Ishikawa (cell line): ENCODE data around the gene UNC13A.

Experiments
- CEBPB ChIP-seq: IDR thresholded peaks from 2 replicates; pipeline ENCODE4 v1.6.1; 2012
- CREB1 ChIP-seq: IDR thresholded peaks from 2 replicates; pipeline ENCODE4 v1.6.1; 2012; ENCODE audit warnings: low read depth
- EGR1 ChIP-seq: IDR thresholded peaks from 2 replicates; pipeline ENCODE4 v1.6.1; 2012
- EP300 ChIP-seq: IDR thresholded peaks from 2 replicates; pipeline ENCODE4 v1.6.1; 2012; ENCODE audit warnings: borderline replicate concordance
- FOXM1 ChIP-seq: IDR thresholded peaks from 2 replicates; pipeline ENCODE4 v1.6.1; 2012; ENCODE audit warnings: low read depth, borderline replicate concordance
- NFIC ChIP-seq: IDR thresholded peaks from 2 replicates; pipeline ENCODE4 v1.6.1; 2012
- RAD21 ChIP-seq: IDR thresholded peaks from 2 replicates; pipeline ENCODE4 v1.6.1; 2012; ENCODE audit warnings: low read depth
- REST ChIP-seq: IDR thresholded peaks from 2 replicates; pipeline ENCODE4 v1.6.1; 2012; ENCODE audit warnings: low read depth, mild to moderate bottlenecking
- TAF1 ChIP-seq: IDR thresholded peaks from 2 replicates; pipeline ENCODE4 v1.6.1; 2012; ENCODE audit warnings: low read depth, mild to moderate bottlenecking
- TCF12 ChIP-seq: IDR thresholded peaks from 2 replicates; pipeline ENCODE4 v1.6.1; 2012; ENCODE audit warnings: low read depth
- TEAD4 ChIP-seq: IDR thresholded peaks from 2 replicates; pipeline ENCODE4 v1.6.1; 2012
- YY1 ChIP-seq: IDR thresholded peaks from 2 replicates; pipeline ENCODE4 v1.6.1; 2012; ENCODE audit warnings: low read depth
- ZBTB7A ChIP-seq: IDR thresholded peaks from 2 replicates; pipeline ENCODE4 v1.6.1; 2012; ENCODE audit warnings: low read depth
- TF ChIP-seq, protein P1 (sequence below): IDR thresholded peaks from 2 replicates; pipeline ENCODE4 v1.6.1; 2012
- TF ChIP-seq, protein P2 (sequence below): IDR thresholded peaks from 2 replicates; pipeline ENCODE4 v1.6.1; 2012

The UNC13A gene

GRCh38 chr19:17629760-17630159 lies 58.4 kb downstream of the UNC13A start:
- no peak for TF ChIP-seq YY1
- no peak for TF ChIP-seq EGR1
- TF ChIP-seq TEAD4, result no peak
- TF ChIP-seq FOXM1, result no peak
- TF ChIP-seq CREB1, result no peak
- no peak for TF ChIP-seq RAD21
- TF ChIP-seq, protein P1, sequence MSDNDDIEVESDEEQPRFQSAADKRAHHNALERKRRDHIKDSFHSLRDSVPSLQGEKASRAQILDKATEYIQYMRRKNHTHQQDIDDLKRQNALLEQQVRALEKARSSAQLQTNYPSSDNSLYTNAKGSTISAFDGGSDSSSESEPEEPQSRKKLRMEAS, result no peak
- TF ChIP-seq NFIC, result no peak
- no peak for TF ChIP-seq TCF12
- no peak for TF ChIP-seq ZBTB7A
- TF ChIP-seq REST, result no peak
- no peak for TF ChIP-seq TAF1
- no peak for TF ChIP-seq CEBPB
- TF ChIP-seq, protein P2, sequence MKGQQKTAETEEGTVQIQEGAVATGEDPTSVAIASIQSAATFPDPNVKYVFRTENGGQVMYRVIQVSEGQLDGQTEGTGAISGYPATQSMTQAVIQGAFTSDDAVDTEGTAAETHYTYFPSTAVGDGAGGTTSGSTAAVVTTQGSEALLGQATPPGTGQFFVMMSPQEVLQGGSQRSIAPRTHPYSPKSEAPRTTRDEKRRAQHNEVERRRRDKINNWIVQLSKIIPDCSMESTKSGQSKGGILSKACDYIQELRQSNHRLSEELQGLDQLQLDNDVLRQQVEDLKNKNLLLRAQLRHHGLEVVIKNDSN, result no peak
- no peak for TF ChIP-seq EP300

- TF ChIP-seq ZBTB7A (no peak), FOXM1 (no peak)
These were observed 60.2 kb downstream of the UNC13A start for GRCh38 chr19:17627921-17628320.

DNA sequence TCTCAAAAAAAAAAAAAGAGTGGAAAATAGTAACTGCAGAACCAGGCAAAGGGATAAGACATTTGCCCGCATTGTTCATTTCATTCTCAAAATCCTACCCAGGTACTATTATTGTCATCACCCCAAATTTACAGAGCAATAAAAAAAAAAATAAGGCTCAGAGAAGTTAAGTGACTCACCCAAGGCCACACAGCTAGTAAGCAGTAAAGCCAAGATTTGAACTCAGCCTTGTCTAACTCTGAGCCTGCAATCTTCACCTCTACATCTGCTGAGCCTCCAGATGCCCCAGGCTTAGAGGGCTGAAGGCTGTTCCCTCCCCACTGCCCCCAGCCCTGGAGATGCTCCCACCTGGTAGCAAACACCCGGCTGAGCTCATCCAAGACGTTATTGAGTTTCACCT lies 61.0 kb downstream of the UNC13A start:
- TF ChIP-seq TAF1 (no peak), RAD21 (no peak), TEAD4 (no peak), TCF12 (no peak), YY1 (no peak), ZBTB7A (no peak), NFIC (no peak), EP300 (no peak), CEBPB (no peak), FOXM1 (no peak), REST (no peak), CREB1 (no peak), EGR1 (no peak)
- TF ChIP-seq, protein P1, result no peak
- TF ChIP-seq, protein P2, result no peak

- TF ChIP-seq, protein P1, result no peak
- TF ChIP-seq NFIC, result no peak
- no peak for TF ChIP-seq YY1
These were observed 61.6 kb downstream of the UNC13A start for GRCh38 chr19:17626456-17627015.

DNA sequence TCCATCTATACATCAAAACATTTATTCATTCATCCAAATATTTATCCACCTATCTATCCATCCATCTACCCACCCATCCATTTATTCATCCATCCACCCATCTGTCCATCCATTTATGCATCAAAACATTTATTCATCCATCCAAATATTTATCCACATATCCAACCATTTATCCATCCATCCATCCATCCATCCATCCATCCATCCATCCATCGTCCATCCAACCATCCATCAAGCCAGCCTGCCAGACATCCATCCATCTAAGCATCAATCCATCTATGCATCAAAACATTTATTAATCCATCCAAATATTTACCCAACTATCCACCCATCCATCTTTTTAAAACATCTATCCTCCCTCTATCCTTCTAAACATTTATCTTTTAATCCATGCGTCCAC lies 62.2 kb downstream of the UNC13A start:
- TF ChIP-seq, protein P2, result no peak

GRCh38 chr19:17625043-17625442 lies 63.1 kb downstream of the UNC13A start:
- TF ChIP-seq, protein P1, result no peak
- no peak for TF ChIP-seq TCF12
- TF ChIP-seq CREB1, result no peak
- TF ChIP-seq CEBPB, result no peak
- TF ChIP-seq EGR1, result no peak
